HG02885 (cell line): ENCODE results near the gene AKT3.
A peak's percentile ranks its signal among the peaks of the same experiment; 100 is the strongest.
"Not testable (repeated sequence)": the region's sequence is repeated elsewhere in the genome, so short reads cannot be mapped to it uniquely, and the experiment has no call there.

Experiments
- ATAC-seq: cut with Tn5 transposase; IDR thresholded peaks from one replicate; pipeline ENCODE4 v1.9.1; 2021; ENCODE audit warnings: mild to moderate bottlenecking; ENCODE audit not compliant: unreplicated experiment, poor library complexity

The AKT3 gene

GRCh38 chr1:243713470-243714186, 136.4 kb downstream of the AKT3 start:
- ATAC-seq = no peak

GRCh38 chr1:243712941-243713340, 137.1 kb downstream of the AKT3 start:
- ATAC-seq = no peak

GRCh38 chr1:243712242-243712641, 137.8 kb downstream of the AKT3 start:
- no peak for ATAC-seq

GRCh38 chr1:243710467-243710866, 139.6 kb downstream of the AKT3 start:
- no peak for ATAC-seq

- ATAC-seq = no peak
Observed at GRCh38 chr1:243708210-243708609, 141.8 kb downstream of the AKT3 start.

GRCh38 chr1:243706563-243706962, 143.5 kb downstream of the AKT3 start:
- no peak for ATAC-seq

GRCh38 chr1:243705585-243705984, 144.5 kb downstream of the AKT3 start:
- ATAC-seq = no peak

- ATAC-seq = no peak
Observed at GRCh38 chr1:243701872-243702271, 148.2 kb downstream of the AKT3 start.

GRCh38 chr1:243693800-243694199, 156.2 kb downstream of the AKT3 start:
- no peak for ATAC-seq

GRCh38 chr1:243686159-243686558, 163.9 kb downstream of the AKT3 start:
- ATAC-seq = no peak

GRCh38 chr1:243680860-243681259, 169.2 kb downstream of the AKT3 start:
- ATAC-seq = no peak

GRCh38 chr1:243672539-243673074, 177.4 kb downstream of the AKT3 start:
- no peak for ATAC-seq

- ATAC-seq = peak; percentile 64
Observed at GRCh38 chr1:243667591-243667990, 182.5 kb downstream of the AKT3 start.

GRCh38 chr1:243667133-243667532, 182.9 kb downstream of the AKT3 start:
- no peak for ATAC-seq

GRCh38 chr1:243663651-243664050, 186.4 kb downstream of the AKT3 start:
- no peak for ATAC-seq

GRCh38 chr1:243662169-243662568, 187.9 kb downstream of the AKT3 start:
- not testable (repeated sequence) for ATAC-seq

GRCh38 chr1:243658594-243659105, 191.4 kb downstream of the AKT3 start:
- no peak for ATAC-seq

- ATAC-seq = no peak
Observed at GRCh38 chr1:243657793-243658192, 192.2 kb downstream of the AKT3 start.

- ATAC-seq = not testable (repeated sequence)
Observed at GRCh38 chr1:243649530-243649929, 200.5 kb downstream of the AKT3 start.

GRCh38 chr1:243646841-243647240, 203.2 kb downstream of the AKT3 start:
- ATAC-seq = no peak

- no peak for ATAC-seq
Observed at GRCh38 chr1:243645281-243645680, 204.8 kb downstream of the AKT3 start.

GRCh38 chr1:243642936-243643335, 207.1 kb downstream of the AKT3 start:
- no peak for ATAC-seq
